NCI-H2107 (cell line): ENCODE measurements around the gene YTHDF1.
A peak's percentile ranks its signal among the peaks of the same experiment; 100 is the strongest.
"Not testable (repeated sequence)": the region's sequence is repeated elsewhere in the genome, so short reads cannot be mapped to it uniquely, and the experiment has no call there.

Experiments used
- DNase-seq: peaks from one replicate; lab custom pipeline; 2025; lab: John Stamatoyannopoulos, UW

The YTHDF1 gene

DNA sequence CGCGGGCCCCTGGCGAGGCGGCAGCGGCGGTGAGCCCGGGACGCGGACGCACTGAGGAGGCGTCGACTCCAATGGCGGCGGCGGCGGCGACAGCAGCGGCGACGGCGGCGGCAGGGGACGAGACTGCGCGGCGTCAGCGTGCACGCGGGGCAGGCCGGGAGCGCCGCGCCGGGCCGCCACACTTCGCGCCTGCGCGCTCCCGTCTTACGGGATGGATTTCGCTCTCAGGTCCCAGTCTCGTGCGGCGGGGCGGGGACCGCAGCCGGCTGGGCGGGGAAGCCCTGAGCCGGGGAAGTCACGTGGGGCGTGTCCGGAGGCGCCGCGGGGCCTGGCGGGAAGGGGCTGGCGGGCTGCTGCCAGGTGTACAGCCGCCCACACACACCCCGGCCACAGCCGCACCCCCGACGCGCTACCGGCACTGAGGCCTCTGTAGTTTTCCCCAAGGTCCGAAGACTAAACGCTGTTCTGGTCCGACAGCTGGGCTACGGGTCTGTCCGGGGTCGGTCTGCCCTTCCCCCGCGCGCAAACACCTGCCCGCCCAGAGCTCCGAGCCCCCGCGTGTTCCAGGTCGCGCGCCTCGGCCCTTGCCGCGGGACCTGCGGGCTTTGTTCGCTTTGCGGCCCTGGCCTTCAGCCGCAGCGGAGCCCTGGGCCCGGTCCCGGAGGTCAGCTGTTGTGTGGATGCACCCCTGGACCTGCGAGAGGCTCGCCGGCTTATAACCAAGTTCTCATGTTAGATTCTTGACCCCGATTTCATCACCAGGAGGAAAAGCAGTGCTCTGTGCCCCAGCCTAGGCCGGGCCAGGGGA is at the start of gene YTHDF1:
YTHDF1 (minus strand) TSS at position 91 of the 808 bp plus-strand sequence. CDS start 239 bp downstream, outside the sequence.
- DNase-seq, result peak; percentile 90

DNA sequence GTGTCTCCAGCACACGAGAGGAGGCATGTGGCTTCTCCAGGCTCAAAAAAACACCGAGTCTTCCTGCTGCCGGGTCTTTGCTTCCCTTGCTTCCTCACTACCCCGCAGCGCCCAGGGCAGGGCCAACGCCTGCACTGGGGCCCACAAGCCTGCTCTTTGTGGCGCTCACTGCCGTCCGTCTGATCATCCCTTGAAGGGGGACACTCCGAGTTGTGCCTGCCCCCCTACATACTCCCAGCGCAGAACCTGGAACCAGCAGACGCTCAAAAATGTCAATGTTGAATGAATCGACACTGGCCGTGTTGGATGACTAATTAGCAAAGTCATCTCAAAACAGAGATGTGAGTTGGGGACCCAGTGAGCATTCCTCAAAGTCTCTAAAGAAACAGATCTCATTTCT is 48.6 kb upstream of the YTHDF1 start:
- DNase-seq, result no peak

DNA sequence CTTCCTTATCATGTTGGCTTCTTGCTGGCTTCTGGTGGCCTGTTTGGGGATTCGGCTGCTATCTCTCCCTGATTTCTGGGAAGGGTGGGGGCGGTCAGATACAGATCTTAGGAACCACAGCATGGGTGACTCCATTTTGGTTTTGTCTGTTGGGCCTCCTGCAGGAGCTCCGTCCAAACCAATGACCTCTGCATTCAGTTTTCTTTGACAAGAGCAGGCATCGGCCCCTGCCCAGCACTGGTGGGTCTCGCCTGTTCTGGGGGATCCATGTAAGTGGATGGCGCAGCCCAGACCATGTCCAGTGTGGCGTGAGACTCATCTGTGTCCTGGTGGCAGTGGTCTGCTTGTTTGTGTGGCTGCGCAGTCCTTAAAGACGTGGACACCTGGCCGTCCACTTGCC is 48.1 kb upstream of the YTHDF1 start:
- no peak for DNase-seq

DNA sequence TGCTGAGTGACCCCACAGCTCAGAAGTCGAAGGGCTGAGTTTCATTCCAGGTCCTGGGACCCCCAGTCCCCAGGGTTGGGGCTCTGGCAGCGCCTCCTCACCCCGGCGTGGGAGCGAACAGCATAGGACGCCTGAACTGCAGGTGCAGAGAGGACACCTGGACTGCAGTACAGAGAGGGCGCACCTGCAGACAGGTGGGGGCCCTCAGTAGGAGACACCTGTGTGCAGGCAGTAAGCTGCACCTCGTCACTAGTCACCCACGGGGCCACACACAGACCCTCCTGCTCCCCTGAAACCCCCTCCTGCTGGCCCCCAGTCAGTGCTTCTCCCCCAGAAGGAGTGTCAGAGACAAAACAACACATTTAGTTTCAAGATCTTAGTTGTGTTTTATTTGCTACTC is 46.9 kb upstream of the YTHDF1 start:
- DNase-seq, result no peak

DNA sequence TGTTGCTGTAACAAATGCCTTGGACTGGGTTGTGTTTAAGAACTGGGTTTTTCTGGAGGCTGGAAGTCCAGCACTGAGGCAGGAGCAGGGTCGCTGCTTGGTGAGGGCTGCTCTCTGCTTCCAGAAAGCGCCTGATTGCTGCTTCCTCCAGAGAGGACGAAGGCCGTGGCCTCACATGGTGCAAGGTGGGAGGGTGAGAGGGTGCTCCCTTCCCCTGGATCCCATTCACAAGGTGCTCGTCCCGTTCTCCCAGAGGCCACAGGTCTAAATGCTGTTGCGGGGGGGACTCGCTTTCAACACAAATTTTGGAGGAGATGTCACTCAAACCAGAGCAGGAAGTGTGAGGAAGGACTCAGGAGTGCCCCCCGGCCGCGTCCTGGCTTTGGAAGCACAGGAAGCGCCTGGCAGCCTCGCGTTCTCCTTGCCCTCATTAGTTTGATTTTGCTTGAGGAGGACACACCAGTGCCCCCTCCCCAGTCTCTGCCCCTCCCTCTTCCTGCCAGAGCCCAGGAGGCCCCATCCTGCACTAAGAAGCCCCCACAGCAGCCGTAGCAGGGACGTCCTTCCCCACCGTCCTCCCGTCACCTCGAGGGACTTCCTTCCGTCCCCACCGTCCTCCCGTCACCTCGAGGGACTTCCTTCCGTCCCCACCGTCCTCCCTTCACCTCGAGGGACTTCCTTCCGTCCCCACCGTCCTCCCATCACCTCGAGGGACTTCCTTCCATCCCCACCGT is 46.0 kb upstream of the YTHDF1 start:
- no peak for DNase-seq

DNA sequence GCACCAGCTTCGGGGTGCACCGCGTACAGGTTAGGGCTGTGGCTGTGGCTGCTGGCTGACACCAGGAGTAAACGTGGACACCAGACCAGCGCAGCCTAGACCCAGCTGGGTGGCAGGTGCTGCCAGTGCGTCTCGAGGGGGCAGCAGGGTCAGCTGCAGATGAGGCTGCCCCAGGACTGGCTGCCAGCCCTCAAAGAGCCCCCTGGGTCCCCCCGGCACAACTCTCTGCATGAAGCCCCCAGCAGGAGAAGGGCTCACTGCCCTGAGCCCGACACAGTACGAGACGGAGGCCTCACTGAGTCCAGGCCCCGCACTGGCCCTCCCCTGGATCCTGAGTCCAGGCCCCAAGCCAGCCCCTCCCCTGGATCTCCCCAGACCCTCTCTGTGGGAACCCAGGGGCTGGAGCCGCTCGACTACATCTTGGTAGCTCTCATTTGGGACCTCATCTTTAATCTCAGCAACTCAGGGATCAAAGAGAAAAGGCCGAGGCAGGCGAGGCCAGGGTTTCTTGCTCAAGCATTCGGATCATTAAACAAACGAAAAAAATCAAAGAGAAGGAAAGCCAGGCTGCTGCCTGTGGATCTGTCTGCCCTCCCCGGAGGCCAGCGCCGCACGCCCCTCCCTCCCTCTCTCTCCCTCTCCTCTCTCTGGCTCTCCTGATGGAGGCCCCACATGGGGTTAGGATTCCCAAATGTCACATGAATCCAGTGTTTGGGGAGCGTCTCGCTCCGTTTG is 45.3 kb upstream of the YTHDF1 start:
- no peak for DNase-seq

DNA sequence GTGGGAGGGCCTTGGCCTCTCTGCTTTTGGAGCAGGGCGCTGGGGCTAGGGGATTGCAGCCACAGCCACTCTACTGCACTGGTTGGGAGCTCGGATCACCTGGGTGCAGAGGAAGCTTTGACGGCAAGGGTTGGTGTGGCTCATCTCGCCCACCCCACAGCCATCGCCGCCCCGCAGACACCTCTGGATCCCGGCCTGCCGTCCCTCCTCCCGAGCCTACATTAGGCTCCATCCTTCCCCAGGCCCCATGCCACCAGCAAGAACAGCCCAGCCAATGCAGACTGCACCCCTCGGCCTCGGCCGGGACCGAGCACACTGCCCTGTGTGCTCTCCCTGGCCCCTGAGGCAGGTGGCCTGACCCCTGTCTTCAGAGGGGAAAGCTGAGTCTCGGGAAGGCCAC is 44.6 kb upstream of the YTHDF1 start:
- no peak for DNase-seq

DNA sequence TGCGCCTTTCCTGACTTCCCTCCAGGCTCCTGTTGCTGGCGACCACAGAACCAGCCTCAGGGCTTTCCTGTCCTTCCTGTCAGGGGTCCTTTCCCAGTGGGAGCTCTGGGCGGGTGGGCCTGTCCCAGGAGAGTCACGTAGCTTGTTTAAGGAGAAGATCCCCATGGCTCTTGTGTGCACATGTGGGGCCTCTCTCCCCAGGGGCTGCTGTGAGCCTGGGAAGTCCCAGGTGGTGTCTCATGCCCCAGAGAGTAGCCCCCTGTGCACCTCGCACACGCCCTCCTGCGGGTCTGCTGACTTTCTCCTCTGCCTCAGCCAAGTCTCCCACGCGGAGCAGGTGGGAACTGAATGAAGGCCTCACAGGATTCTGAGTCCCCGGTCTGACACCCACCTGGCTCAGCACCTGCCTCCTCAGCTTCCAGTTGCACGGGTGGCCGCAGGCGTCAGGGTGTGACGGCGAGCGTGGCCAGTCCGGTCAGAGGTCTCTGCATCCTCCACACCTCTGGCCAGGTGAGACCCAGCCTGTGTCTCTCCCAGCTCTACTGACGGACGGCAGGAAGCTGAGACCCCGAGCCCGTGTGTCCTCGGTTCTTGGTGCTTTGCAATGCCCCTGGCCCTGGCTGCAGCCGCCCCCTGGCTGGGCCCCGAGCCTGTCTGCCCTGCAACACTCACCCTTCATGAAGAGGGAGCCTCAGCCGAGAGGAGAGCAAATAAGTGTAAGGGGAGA is 44.0 kb upstream of the YTHDF1 start:
- DNase-seq, result no peak

DNA sequence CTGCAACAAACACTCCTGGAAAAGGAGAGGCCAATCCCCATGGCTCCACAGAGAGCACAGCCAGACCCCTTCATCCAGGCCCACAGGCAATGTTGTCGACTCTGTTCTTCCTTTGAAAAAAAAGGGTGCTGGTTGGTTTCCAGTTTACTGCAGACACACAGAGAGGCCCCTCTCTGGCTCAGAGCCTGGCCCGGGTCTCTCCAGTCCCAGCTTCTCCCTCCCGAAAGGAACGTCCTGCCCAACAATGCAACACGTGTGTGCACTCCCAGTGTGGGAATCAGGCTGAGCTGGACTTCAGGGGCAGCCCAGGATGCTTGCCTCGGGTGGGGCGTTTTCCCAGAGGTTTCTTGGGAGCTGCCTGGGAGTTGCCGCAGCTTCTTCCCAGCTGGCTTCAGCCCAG is 42.9 kb upstream of the YTHDF1 start:
- DNase-seq, result no peak

DNA sequence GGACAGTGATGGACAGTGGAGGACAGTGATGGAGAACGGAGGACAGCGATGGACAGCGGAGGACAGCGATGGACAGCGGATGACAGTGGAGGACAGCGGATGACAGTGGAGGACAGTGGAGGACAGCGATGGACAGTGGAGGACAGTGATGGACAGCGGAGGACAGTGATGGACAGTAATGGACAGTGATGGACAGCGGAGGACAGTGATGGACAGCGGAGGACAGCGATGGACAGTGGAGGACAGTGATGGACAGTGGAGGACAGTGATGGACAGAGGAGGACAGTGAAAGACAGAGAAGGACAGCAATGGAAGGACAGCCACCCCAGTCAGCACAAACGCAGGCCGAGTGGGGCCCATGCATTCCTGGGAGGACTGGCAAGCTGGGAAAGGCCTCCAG is 41.7 kb upstream of the YTHDF1 start:
- no peak for DNase-seq

DNA sequence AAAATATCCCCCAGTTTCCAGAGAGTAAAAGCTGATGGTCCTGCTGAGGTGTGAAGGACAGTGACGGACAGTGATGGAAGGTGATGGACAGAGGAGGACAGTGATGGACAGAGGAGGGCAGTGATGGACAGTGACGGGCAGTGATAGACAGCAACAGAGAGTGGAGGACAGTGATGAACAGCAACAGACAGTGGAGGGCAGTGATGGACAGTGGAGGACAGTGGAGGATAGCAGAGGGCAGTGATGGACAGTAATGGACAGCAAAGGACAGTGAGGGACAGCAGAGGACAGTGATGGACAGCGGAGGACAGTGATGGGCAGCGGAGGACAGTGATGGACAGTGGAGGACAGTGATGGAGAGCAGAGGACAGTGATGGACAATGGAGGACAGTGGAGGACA is 41.0 kb upstream of the YTHDF1 start:
- no peak for DNase-seq

DNA sequence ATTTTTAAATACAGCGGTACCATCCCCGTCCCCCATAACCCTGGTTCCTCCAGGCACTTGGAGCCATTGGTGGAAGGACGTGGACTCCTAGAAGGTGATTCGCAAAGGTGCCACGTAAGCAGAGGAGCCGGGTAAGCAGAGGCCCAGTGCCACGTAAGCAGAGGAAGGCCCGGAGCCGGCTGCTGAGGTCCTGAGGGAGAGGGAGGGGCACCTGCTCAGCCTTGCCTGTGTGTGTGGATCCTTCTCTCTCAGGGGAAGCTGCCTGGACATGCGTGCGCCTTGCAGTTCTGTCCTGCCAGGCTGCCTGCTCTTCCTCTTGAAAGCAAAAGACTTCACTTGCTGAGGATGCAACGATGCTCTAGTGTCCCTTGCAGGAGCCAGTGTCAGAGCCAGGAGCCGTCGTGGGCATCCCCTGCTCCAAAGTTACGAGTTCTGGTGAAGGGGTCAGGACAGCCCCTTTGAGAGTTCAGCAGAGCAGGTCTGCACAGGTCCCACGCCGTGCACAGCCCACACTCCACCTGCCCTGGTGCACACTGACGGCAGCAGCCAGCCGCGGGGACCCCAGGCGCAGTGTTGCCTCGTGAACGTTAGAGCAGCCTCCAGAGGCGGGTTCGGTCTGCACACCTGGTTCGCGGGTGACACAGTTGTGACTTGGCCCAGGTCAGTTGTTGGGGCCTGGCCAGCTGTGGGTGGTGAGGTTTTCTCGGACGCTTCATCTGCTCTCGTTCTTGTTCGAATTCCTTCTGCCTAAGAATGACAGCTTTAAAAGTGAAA is 40.2 kb upstream of the YTHDF1 start:
- DNase-seq, result no peak

DNA sequence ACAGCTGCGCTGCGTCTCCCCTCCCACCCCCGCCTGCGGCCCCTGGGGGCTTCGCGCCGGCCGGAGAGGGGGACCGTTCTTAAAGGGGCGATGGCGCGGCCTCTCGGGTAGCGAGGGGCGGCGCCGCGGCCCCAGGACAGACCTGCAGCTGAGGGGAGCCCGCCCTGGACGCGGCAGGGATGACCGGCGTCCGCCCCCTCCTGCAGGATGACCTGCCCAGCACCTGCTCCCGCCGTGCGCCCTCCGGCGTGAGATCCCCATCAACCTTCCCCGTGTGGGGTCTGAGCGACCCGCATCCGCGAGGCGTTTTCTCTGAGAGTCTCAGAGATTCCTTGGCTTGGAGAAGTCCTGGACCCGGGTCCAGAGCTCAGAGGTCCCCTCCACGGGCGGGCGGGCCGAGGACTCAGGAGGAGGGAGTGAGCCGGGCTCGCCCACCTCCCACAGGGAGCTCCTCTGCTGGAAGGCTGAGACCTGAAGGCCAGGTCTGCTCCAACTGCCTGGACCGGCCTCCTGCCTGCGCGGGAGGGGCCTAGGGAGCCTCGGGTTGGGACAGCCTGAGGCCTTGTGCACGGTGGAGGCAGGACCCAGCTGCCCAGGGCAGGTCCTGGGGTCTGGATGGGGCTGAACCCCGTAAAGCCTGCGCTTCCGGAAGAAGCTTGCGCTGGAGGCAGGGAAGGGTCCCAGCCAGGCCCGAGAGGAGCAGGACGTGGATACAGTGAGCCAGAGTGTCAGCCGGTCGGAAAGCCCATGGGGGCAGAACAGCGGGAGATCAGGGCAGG is 38.9 kb upstream of the YTHDF1 start:
- no peak for DNase-seq

DNA sequence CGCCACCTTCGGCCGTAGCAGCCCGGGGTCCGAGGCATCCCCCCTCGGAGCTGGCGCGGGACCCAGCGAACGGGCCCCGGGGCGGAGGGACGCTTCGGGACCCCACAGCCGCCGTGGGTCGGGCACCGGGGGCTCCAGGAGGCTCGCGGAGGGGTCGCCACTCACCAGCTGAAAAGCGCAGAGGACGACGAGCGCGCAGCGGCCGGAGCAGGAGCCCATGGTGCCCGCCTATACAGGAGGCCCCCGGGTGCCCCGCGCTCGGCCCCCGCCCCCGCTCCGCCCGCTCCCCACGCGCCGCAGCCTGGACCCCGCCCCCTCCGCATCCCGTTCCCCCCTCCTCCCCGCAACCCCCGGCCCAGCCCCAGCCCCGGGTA is 38.3 kb upstream of the YTHDF1 start, which contains the start of gene NKAIN4:
NKAIN4 (minus strand) TSS at position 232 of the 374 bp plus-strand sequence; CDS start at position 219, 13 bp downstream.
- no peak for DNase-seq

DNA sequence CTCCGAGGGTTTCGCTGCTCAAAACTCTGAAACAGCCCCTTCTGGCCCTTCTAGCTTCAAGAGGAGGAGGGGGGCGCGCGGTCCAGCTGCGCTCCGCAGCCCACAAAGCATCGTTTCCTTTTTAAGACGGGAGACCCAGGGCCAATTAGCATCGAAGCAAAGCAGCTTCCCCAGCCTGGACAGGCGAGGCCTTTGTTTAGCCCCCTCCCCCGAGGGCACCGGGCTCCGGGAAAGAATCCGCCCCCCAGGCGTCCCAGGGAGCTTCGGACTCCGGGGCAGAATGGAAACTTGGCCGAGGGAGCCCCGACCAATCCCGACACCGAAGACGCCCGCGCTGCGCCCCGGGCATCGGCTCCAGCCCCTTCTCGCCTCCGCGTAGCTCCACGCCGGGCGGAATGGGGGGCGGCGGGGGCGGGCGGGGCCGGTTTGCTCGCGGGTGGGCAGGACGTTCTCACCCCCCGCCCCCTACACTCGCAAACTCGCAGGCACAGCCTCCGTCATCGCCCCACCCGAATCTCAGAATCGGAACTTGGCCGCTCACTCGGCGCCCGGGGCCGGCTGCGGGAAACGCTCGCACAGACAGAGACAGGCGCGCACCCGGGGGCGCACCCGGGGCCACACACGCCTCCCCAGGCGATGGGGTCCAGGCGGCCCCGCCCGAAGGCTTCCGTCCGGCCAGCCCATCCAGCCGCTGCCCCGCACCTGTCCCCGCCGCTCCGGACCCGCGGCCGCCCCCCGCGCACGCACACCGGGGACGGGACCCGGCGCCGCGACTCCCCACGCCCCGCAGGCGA is 37.7 kb upstream of the YTHDF1 start:
- no peak for DNase-seq

DNA sequence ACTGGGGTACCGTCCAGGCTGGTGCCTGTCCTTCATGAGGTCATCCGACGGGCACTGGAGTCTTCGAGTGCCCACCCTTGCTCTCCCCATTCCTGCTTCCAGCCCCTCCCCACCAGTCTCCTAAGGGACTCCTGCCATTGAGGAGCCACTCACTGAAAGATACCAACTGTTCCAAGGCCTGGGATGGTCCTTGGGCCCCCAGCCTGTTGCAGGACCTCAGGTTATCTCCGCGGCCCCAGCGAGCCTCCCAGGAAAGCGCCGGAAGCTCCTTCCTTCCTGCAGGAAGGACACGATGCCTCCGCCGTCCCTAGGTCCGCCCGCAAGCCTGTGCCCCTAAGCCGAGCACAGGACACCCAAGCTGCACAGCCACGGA is 37.1 kb upstream of the YTHDF1 start:
- DNase-seq, result no peak

DNA sequence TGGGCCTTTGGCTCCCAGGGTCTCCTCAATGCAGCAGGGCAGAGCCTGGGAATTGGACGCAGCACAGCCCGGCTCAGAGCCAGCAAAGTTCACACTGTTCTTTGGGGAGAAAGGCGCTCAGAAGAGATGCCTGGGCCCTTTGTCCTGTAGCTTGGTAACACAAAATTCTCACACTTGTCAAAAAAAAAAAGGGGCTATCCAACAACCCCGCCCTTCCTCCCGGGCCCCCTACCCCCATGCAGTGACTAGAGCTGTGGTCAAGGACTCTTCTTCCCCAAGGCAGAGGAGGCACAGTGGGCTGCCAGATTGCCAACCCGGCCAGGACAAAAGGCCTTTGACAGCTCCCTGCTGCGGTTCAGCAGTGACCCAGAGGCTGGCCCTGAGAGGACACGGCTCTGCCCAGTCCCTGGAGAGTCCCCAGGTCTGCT is 36.4 kb upstream of the YTHDF1 start:
- DNase-seq, result no peak

DNA sequence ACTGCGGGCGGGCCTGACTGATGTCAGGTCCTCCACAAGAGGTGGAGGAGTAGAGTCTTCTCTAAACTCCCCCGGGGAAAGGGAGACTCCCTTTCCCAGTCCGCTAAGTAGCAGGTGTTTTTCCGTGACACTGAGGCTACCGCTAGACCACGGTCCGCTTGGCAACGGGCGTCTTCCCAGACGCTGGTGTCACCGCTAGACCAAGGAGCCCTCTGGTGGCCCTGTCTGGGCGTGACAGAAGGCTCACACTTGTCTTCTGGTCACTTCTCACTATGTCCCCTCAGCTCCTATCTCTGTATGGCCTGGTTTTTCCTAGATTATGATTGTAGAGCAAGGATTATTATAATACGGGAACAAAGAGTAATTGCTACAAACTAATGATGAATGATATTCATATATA is 35.4 kb upstream of the YTHDF1 start:
- DNase-seq, result not testable (repeated sequence)

DNA sequence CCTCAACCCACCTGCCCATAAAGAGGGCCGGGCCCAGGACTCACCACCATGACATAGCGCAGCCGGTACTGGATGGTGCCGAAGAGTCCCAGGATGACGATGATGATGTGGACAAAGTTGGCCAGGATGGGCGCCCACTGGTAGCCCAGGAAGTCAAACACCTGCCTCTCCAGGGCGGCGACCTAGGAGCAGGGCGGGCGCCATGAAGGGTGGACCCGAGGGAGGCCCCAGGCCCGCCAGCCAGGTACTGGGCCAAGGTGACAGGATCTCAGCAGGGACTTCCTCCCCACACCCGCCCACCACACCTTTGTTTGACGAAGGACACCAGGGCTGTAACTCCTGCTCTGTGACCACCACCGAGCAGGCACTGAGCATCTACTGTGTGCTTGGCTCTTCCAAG is 34.0 kb upstream of the YTHDF1 start:
- DNase-seq, result no peak
